Myocyte (in vitro differentiated cells): ENCODE measurements around the gene GBP6. TPM values are rescaled to one million over a fixed set of nuclear protein-coding genes. Genes with fewer than 3 reads are reported as not detected.
"Not testable (repeated sequence)": the region's sequence is repeated elsewhere in the genome, so short reads cannot be mapped to it uniquely, and the experiment has no call there.

Experiments used
- DNase-seq: peaks from one replicate; pipeline ENCODE4 v3.0.0-alpha.2; 2012; ENCODE audit warnings: low read depth
- total RNA-seq: library from RNA; depleted of rRNA; stranded (reverse); fragments of >200 nt; gene quantifications from 2 replicates; pipeline ENCODE4 v1.2.3, GENCODE V29; 2014

The GBP6 gene
- total RNA-seq, 1 donor from 2014 or later: 0.16 TPM

- DNase-seq: no peak
Observed at GRCh38 chr1:89369331-89369730, 5.5 kb downstream of the GBP6 start.

GRCh38 chr1:89373810-89374209 is 10.0 kb downstream of the GBP6 start:
- DNase-seq: not testable (repeated sequence)

GRCh38 chr1:89378001-89378400 is 14.1 kb downstream of the GBP6 start:
- DNase-seq: no peak

GRCh38 chr1:89381618-89382017 is 17.8 kb downstream of the GBP6 start:
- DNase-seq: no peak

- no peak for DNase-seq
Observed at GRCh38 chr1:89382479-89382878, 18.6 kb downstream of the GBP6 start.

GRCh38 chr1:89383185-89383584 is 19.3 kb downstream of the GBP6 start:
- DNase-seq: no peak

GRCh38 chr1:89390707-89391106 is 26.8 kb downstream of the GBP6 start:
- no peak for DNase-seq

GRCh38 chr1:89391686-89392085 is 27.8 kb downstream of the GBP6 start:
- DNase-seq: no peak

GRCh38 chr1:89394851-89395250 is 31.0 kb downstream of the GBP6 start:
- no peak for DNase-seq

GRCh38 chr1:89396902-89397301 is 33.0 kb downstream of the GBP6 start:
- DNase-seq: no peak

GRCh38 chr1:89405275-89405929 is 41.5 kb downstream of the GBP6 start:
- DNase-seq: no peak

- peak; percentile 15 for DNase-seq
Observed at GRCh38 chr1:89407360-89407759, 43.5 kb downstream of the GBP6 start.

GRCh38 chr1:89407768-89408167 is 43.9 kb downstream of the GBP6 start:
- not testable (repeated sequence) for DNase-seq

- DNase-seq: no peak
Observed at GRCh38 chr1:89425056-89425455, 61.2 kb downstream of the GBP6 start.

GRCh38 chr1:89429062-89429461 is 65.2 kb downstream of the GBP6 start:
- no peak for DNase-seq

- not testable (repeated sequence) for DNase-seq
Observed at GRCh38 chr1:89429681-89430080, 65.8 kb downstream of the GBP6 start.

GRCh38 chr1:89433421-89433820 is 69.6 kb downstream of the GBP6 start:
- no peak for DNase-seq

GRCh38 chr1:89434058-89434780 is 70.4 kb downstream of the GBP6 start:
- DNase-seq: not testable (repeated sequence)

Other genes with a start within 250 kb of the GBP6 start
- gene GBP2, start 237.9 kb upstream of the GBP6 start, total RNA-seq: 70.6 and 111 TPM in 2 replicates
- not detected in 2 replicates for gene GBP7, start 188.1 kb upstream of the GBP6 start, total RNA-seq
- gene GBP4, start 165.1 kb upstream of the GBP6 start, total RNA-seq: not detected in 2 replicates
- not detected in 2 replicates for gene GBP5, start 91.2 kb upstream of the GBP6 start, total RNA-seq
- gene LRRC8B, start 160.8 kb downstream of the GBP6 start, total RNA-seq: 11.6 and 14.8 TPM in 2 replicates